Measurements from ENCODE around the gene ABLIM3.
A peak's percentile ranks its signal among the peaks of the same experiment; 100 is the strongest.
"Not testable (repeated sequence)": the region's sequence is repeated elsewhere in the genome, so short reads cannot be mapped to it uniquely, and the experiment has no call there.

The ABLIM3 gene

GRCh38 chr5:149268928-149269557, 127.8 kb downstream of the ABLIM3 start:
- TF ChIP-seq YY1 (IDR thresholded peaks at IDR 0.05; ENCODE audit: insufficient read depth, insufficient read length) (no peak), ZNF274 (IDR thresholded peaks at IDR 0.05; ENCODE audit: low read depth, low read length) (no peak), SUZ12 (IDR thresholded peaks at IDR 0.05; ENCODE audit: extremely low read depth, insufficient read depth, insufficient read length) (no peak)
- Histone ChIP-seq H3K9me3 (ENCODE audit: insufficient read depth, low read length) (no peaks in the 10 kb centered on the region), H3K27me3 (ENCODE audit: insufficient read depth, insufficient read length) (peaks cover 26% of the 10 kb centered on the region), H3K9ac (ENCODE audit: insufficient read length, low read depth) (no peak overlapping the region), H3K4me1 (ENCODE audit: insufficient read depth, insufficient read length) (no peaks in the 10 kb centered on the region), H3K36me3 (ENCODE audit: insufficient read depth, insufficient read length, low read length) (no peaks in the 10 kb centered on the region), H3K4me3 (ENCODE audit: insufficient read length, low read depth) (no peak overlapping the region)
- DNase-seq (ENCODE audit: low read depth, low spot score), result no peak

- DNase-seq (ENCODE audit: low read depth, low spot score), result no peak
- H3K4me1 ChIP-seq (ENCODE audit: insufficient read depth, insufficient read length), result no peaks in the 10 kb centered on the region
- H3K4me3 ChIP-seq (ENCODE audit: insufficient read length, low read depth), result peak overlapping the region; percentile 59
- no peaks in the 10 kb centered on the region for H3K9me3 ChIP-seq (ENCODE audit: insufficient read depth, low read length)
- TF ChIP-seq ZNF274 (IDR thresholded peaks at IDR 0.05; ENCODE audit: low read depth, low read length), result no peak
- TF ChIP-seq YY1 (IDR thresholded peaks at IDR 0.05; ENCODE audit: insufficient read depth, insufficient read length), result no peak
- no peak for TF ChIP-seq SUZ12 (IDR thresholded peaks at IDR 0.05; ENCODE audit: extremely low read depth, insufficient read depth, insufficient read length)
- H3K9ac ChIP-seq (ENCODE audit: insufficient read length, low read depth), result peak overlapping the region; percentile 76
- H3K27me3 ChIP-seq (ENCODE audit: insufficient read depth, insufficient read length), result peaks cover 21% of the 10 kb centered on the region
- no peaks in the 10 kb centered on the region for H3K36me3 ChIP-seq (ENCODE audit: insufficient read depth, insufficient read length, low read length)
Observed at GRCh38 chr5:149271195-149271715, 130.0 kb downstream of the ABLIM3 start.

- no peaks in the 10 kb centered on the region for H3K36me3 ChIP-seq (ENCODE audit: insufficient read depth, insufficient read length, low read length)
- H3K9me3 ChIP-seq (ENCODE audit: insufficient read depth, low read length), result no peaks in the 10 kb centered on the region
- TF ChIP-seq ZNF274 (IDR thresholded peaks at IDR 0.05; ENCODE audit: low read depth, low read length) (no peak), YY1 (IDR thresholded peaks at IDR 0.05; ENCODE audit: insufficient read depth, insufficient read length) (no peak), SUZ12 (IDR thresholded peaks at IDR 0.05; ENCODE audit: extremely low read depth, insufficient read depth, insufficient read length) (no peak)
- H3K9ac ChIP-seq (ENCODE audit: insufficient read length, low read depth), result peak within 1 kb of the TSS; percentile 76
- H3K4me1 ChIP-seq (ENCODE audit: insufficient read depth, insufficient read length), result no peaks in the 10 kb centered on the region
- no peak for DNase-seq (ENCODE audit: low read depth, low spot score)
- peaks cover 21% of the 10 kb centered on the region for H3K27me3 ChIP-seq (ENCODE audit: insufficient read depth, insufficient read length)
- peak within 1 kb of the TSS; percentile 59 for H3K4me3 ChIP-seq (ENCODE audit: insufficient read length, low read depth)
Observed at GRCh38 chr5:149271716-149272563, 130.6 kb downstream of the ABLIM3 start, which contains the start of gene AFAP1L1. AFAP1L1 (plus strand) TSS chr5:149271859; CDS start chr5:149271969, 110 bp downstream.

GRCh38 chr5:149272781-149273180, 131.5 kb downstream of the ABLIM3 start:
- H3K27me3 ChIP-seq (ENCODE audit: insufficient read depth, insufficient read length), result peaks cover 21% of the 10 kb centered on the region
- not testable (repeated sequence) for H3K9me3 ChIP-seq (ENCODE audit: insufficient read depth, low read length); H3K36me3 ChIP-seq (ENCODE audit: insufficient read depth, insufficient read length, low read length); H3K4me3 ChIP-seq (ENCODE audit: insufficient read length, low read depth); H3K4me1 ChIP-seq (ENCODE audit: insufficient read depth, insufficient read length); DNase-seq (ENCODE audit: low read depth, low spot score); H3K9ac ChIP-seq (ENCODE audit: insufficient read length, low read depth)

- peaks cover 21% of the 10 kb centered on the region for H3K27me3 ChIP-seq (ENCODE audit: insufficient read depth, insufficient read length)
- no peaks in the 10 kb centered on the region for H3K36me3 ChIP-seq (ENCODE audit: insufficient read depth, insufficient read length, low read length)
- no peak for DNase-seq (ENCODE audit: low read depth, low spot score)
- TF ChIP-seq SUZ12 (IDR thresholded peaks at IDR 0.05; ENCODE audit: extremely low read depth, insufficient read depth, insufficient read length), result no peak
- no peak for TF ChIP-seq ZNF274 (IDR thresholded peaks at IDR 0.05; ENCODE audit: low read depth, low read length)
- TF ChIP-seq YY1 (IDR thresholded peaks at IDR 0.05; ENCODE audit: insufficient read depth, insufficient read length), result no peak
- no peaks in the 10 kb centered on the region for H3K9me3 ChIP-seq (ENCODE audit: insufficient read depth, low read length)
- no peak overlapping the region for H3K4me3 ChIP-seq (ENCODE audit: insufficient read length, low read depth)
- H3K4me1 ChIP-seq (ENCODE audit: insufficient read depth, insufficient read length), result no peaks in the 10 kb centered on the region
- no peak overlapping the region for H3K9ac ChIP-seq (ENCODE audit: insufficient read length, low read depth)
Observed at GRCh38 chr5:149273237-149273636, 131.9 kb downstream of the ABLIM3 start.

GRCh38 chr5:149273950-149274349, 132.7 kb downstream of the ABLIM3 start:
- no peak overlapping the region for H3K9ac ChIP-seq (ENCODE audit: insufficient read length, low read depth)

GRCh38 chr5:149274939-149275338, 133.6 kb downstream of the ABLIM3 start:
- no peak for DNase-seq (ENCODE audit: low read depth, low spot score)
- no peaks in the 10 kb centered on the region for H3K9me3 ChIP-seq (ENCODE audit: insufficient read depth, low read length)
- no peak for TF ChIP-seq SUZ12 (IDR thresholded peaks at IDR 0.05; ENCODE audit: extremely low read depth, insufficient read depth, insufficient read length)
- TF ChIP-seq ZNF274 (IDR thresholded peaks at IDR 0.05; ENCODE audit: low read depth, low read length), result no peak
- no peak for TF ChIP-seq YY1 (IDR thresholded peaks at IDR 0.05; ENCODE audit: insufficient read depth, insufficient read length)
- no peaks in the 10 kb centered on the region for H3K36me3 ChIP-seq (ENCODE audit: insufficient read depth, insufficient read length, low read length)
- no peak overlapping the region for H3K4me3 ChIP-seq (ENCODE audit: insufficient read length, low read depth)
- H3K9ac ChIP-seq (ENCODE audit: insufficient read length, low read depth), result no peak overlapping the region
- peaks cover 21% of the 10 kb centered on the region for H3K27me3 ChIP-seq (ENCODE audit: insufficient read depth, insufficient read length)
- no peaks in the 10 kb centered on the region for H3K4me1 ChIP-seq (ENCODE audit: insufficient read depth, insufficient read length)

More at GRCh38 chr5:149273950-149274349, 132.7 kb downstream of the ABLIM3 start:
- Histone ChIP-seq H3K36me3 (ENCODE audit: insufficient read depth, insufficient read length, low read length) (no peaks in the 10 kb centered on the region), H3K4me1 (ENCODE audit: insufficient read depth, insufficient read length) (no peaks in the 10 kb centered on the region), H3K9me3 (ENCODE audit: insufficient read depth, low read length) (no peaks in the 10 kb centered on the region), H3K27me3 (ENCODE audit: insufficient read depth, insufficient read length) (peaks cover 21% of the 10 kb centered on the region), H3K4me3 (ENCODE audit: insufficient read length, low read depth) (no peak overlapping the region)
- TF ChIP-seq ZNF274 (IDR thresholded peaks at IDR 0.05; ENCODE audit: low read depth, low read length), result no peak
- TF ChIP-seq SUZ12 (IDR thresholded peaks at IDR 0.05; ENCODE audit: extremely low read depth, insufficient read depth, insufficient read length), result no peak
- TF ChIP-seq YY1 (IDR thresholded peaks at IDR 0.05; ENCODE audit: insufficient read depth, insufficient read length), result no peak
- no peak for DNase-seq (ENCODE audit: low read depth, low spot score)
